Colon (tissue), 2 donors: ENCODE results near the gene ACTG2.
"Not testable (repeated sequence)": the region's sequence is repeated elsewhere in the genome, so short reads cannot be mapped to it uniquely, and the experiment has no call there.

Experiments used
- FAIRE-seq: peaks from 2 replicates; lab custom pipeline; 2012; peaks lifted over from hg19 to GRCh38; lab: Jason Lieb, UNC
- donor health status: control.
- donor health status: control.

ACTG2 gene

DNA sequence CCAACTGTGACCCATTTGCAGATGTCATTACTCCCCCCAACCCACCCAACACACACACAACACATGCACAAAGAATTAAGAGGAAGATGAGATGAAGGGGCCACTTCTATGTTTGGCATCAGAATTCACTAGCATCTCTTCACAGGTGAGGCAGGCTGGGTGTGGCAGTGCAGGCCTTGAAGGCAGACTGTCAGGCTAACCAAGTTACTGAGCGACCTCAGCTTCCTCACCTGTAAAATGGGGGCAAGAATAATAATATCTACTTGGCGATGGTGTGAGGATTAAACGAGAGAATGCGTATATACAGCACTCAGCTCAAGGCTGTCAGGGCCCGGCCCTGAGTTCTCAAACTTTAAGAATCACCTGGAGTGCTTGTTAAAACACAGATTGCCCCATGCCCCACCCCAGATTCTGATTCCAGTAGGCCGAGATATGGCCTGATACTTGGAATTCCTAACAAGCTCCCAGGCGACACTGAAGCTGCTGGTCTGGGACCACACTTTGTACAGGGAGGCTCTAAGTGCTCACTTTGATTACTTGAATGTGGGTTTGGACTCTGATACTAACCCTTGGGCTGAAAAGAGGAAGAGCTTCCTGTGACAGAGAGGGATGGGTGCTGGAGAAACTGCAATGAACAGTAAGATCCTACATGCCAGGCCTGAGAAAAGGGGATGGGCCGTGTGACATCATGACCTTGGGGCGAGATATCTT is 1.1 kb downstream of the ACTG2 start:
- FAIRE-seq: no peak

GRCh38 chr2:73894475-73894850 is 1.7 kb downstream of the ACTG2 start:
- FAIRE-seq: no peak

DNA sequence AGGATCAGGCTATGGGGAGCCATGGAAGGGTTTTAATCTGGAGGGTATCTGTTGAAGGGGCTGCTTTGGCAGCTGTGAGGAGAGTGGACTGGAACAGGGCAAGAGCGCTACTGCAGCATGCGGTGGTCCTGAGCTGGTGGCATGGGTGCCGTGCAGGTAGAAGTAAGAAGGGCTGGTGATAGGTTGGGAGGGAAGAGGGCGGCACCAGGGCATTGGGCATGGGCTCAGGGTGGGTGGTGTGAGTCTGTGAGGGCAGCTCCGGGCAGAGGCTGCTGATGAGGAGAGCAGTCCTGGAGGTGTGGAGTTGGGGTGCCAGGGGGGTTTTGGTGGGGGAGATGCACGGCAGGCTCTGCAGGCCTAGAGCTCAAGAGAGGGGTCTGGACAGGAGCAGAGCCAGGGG is 2.1 kb downstream of the ACTG2 start:
- FAIRE-seq: no peak

DNA sequence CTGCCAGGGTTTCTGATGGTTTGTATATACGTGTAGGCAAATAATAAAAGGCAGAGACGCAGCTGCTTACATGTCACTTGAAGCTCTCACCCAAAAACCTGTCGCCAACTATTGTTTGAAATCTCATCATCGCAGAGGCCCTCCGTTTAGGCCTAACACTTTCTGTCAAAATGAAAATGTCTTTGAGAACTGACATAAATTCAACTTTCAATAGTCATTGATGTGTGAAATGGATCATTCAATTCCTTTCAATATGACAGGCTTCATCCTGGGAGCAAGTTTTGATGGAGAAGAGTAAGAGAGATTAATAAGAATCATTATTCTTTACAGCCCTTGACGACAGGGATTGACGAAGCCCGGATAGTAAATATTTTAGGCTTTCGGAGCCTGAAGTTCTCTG is 2.7 kb downstream of the ACTG2 start:
- FAIRE-seq: no peak

- FAIRE-seq: no peak
These were observed 3.8 kb downstream of the ACTG2 start for GRCh38 chr2:73896362-73897239.

- FAIRE-seq: no peak
These were observed 4.4 kb downstream of the ACTG2 start for GRCh38 chr2:73897240-73897583.

GRCh38 chr2:73897934-73898333 is 5.1 kb downstream of the ACTG2 start:
- no peak for FAIRE-seq

- no peak for FAIRE-seq
These were observed 7.1 kb downstream of the ACTG2 start for GRCh38 chr2:73899801-73900336.

- no peak for FAIRE-seq
These were observed 8.3 kb downstream of the ACTG2 start for GRCh38 chr2:73901143-73901542.

- FAIRE-seq: no peak
These were observed 9.5 kb downstream of the ACTG2 start for GRCh38 chr2:73902284-73902683.

DNA sequence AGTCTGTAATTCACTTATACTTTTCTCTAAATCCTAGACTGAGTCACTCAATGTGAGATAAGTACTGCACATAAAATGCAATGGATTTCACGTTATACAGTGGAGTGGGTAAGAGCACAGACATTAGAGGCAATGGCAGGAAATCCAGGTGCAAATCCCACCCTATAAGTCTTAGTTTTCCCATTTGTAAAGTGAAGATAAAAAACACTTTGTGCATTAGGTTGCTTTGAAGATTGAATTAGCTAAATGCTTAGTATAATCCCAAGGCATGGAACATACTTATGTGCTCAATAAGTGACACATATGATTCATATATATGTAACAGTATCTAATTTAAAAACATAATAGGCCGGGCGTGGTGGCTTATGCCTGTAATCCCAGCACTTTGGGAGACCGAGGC is 10.5 kb downstream of the ACTG2 start:
- no peak for FAIRE-seq

- not testable (repeated sequence) for FAIRE-seq
These were observed 11.3 kb downstream of the ACTG2 start for GRCh38 chr2:73903949-73904613.

DNA sequence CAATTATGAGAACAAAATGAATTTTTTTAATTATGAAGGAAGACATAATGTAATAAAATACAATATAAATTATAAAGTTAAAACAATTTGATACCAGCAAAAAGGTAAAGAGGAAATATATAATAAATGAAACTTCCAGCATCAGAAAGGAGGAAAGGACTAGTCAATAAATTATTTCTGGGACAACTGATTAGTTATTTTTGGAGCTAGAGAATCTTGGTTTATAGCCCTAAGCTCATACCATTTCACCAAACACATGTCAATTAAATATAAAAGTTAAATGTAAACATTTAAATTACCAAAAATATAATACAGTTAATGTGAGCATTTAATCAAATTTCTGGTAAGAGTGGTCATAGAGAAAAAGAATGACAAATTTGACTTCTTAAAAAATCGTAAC is 12.1 kb downstream of the ACTG2 start:
- no peak for FAIRE-seq

- FAIRE-seq: no peak
These were observed 14.2 kb downstream of the ACTG2 start for GRCh38 chr2:73906847-73907505.

DNA sequence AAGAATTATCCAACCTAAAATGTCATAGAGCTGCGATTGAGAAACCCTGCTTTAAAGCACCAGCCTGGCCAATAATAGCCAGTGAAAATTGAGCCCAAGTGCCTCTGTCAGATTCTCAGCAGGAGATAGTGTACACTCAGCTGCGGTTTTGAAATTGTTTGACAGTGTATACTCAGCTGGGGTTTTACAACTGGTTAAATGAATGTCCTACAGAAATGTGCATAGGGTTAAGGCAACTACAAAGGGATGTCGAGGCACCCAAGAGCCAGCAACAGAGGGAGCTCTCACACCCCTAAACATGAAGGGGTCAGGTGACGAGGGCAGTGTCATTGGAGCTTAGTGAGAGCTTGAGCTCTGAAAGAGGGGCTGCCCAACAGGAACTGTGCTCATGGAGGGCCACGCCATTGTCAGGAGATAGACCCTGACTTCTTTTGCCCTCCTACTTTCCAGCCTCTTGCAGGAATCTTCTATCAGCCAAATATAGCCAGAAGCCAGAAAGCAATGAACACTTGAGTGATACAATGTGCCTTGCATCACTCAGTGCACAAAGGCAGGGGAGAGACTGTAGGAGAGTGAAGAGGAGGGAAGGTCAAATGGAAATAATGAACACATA is 15.1 kb downstream of the ACTG2 start:
- no peak for FAIRE-seq

DNA sequence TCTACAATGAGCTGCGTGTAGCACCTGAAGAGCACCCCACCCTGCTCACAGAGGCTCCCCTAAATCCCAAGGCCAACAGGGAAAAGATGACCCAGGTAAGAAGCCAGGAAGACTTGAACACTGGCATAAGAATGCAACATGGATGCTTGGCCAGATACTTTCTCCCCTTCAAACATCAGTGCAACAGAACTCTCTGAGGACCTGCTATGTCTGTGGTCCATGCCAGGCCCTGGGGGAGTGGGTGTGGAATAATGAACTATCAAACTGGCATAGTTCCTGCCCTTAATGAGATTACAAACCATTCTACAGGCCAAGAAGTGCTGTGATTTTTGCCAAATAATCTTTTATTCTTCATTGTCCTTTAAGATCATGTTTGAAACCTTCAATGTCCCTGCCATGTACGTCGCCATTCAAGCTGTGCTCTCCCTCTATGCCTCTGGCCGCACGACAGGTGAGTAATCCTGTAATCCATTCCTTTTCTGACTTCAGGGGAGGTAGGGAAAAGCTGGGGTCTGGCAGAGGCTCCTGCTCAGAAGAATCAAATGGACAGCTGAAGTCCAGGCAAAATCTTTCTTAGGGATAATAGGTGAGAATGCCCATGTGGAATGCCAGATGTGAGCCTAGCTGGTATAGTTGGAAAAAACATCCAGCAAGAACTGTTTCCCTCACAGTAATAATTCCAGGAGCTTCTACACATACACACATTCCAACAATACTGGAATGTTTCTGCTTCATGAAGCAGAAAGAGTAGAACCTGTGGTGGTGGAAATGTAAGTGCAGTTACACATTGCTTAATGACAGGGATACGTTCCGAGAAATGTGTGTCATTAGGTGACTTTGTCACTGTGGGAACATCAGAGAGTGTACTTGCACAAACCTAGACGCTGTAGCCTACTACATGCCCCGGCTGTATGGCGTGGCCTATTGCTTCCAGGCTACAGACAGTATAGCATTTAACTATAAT is 16.2 kb downstream of the ACTG2 start:
- no peak for FAIRE-seq

DNA sequence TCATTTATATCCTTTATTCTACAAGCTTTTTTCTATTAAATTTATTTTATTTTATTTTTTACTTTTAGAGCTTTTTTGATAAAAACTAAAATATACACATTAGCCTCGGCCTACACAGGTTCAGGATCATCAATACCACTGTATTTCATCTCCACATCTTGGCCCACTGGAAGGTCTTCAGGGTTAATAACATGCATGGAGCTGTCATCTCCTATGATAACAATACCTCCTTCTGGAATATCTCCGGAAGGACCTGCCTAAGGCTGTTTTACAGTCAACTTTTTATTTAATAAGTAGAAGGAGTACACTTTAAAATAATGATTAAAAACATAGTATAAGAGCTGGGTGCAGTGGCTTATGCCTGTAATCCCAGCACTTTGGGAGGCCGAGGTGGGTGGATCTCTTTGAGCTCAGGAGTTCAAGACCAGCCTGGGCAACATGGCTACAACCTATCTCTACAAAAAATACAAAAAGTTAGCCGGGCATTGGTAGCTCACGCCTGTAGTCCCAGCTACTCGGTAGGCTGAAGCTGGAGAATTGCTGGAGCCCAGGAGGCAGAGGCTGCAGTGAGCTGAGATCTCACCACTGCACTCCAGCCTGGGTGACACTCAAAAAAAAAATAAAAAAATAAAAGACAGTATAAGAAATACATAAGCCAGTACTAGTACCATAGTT is 18.2 kb downstream of the ACTG2 start:
- FAIRE-seq: no peak

DNA sequence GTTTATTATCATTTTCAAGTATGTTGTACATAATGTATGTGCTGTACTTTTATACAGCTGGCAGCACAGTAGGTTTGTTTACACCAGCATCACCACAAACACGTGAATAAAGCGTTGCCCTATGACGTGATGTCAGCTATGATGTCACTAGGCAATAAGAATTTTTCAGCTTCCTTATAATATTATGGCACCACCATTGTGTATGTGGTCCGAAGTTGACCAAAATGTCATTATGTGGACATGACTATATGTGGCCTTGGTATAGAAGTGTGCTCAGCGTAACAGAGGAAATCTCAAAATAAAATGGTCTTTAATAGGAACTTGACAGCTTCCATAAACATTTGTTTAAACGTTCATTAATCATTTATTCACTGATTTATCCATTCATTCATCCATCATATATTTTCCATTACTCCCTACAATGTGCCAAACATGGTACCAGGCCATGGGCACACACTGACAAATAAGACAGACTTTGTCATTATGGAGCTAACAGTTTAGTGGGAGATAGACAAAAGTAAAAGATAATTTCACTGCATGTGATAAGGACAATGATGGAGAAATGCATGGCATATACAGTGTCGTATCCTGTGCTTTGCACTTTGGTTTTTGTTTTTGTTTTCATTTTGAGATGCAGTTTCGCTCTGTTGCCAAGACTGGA is 18.9 kb downstream of the ACTG2 start:
- FAIRE-seq: no peak

- FAIRE-seq: no peak
These were observed 20.7 kb downstream of the ACTG2 start for GRCh38 chr2:73913414-73914054.
